GF-D8 (cell line): ENCODE results near the gene VGLL4.
"Not testable (repeated sequence)": the region's sequence is repeated elsewhere in the genome, so short reads cannot be mapped to it uniquely, and the experiment has no call there.

Source experiments
- DNase-seq: peaks from one replicate; lab custom pipeline; 2025; lab: John Stamatoyannopoulos, UW

VGLL4 gene

GRCh38 chr3:11606090-11606784 is 37.5 kb downstream of the VGLL4 start:
- DNase-seq, result no peak

GRCh38 chr3:11605398-11605797 is 38.3 kb downstream of the VGLL4 start:
- DNase-seq, result no peak

GRCh38 chr3:11604139-11604892 is 39.4 kb downstream of the VGLL4 start:
- no peak for DNase-seq

- DNase-seq, result no peak
Observed at GRCh38 chr3:11603628-11604027, 40.1 kb downstream of the VGLL4 start.

- no peak for DNase-seq
Observed at GRCh38 chr3:11602886-11603527, 40.7 kb downstream of the VGLL4 start.

- no peak for DNase-seq
Observed at GRCh38 chr3:11602239-11602840, 41.4 kb downstream of the VGLL4 start.

GRCh38 chr3:11601446-11602238 is 42.1 kb downstream of the VGLL4 start:
- no peak for DNase-seq

- no peak for DNase-seq
Observed at GRCh38 chr3:11600501-11601282, 43.0 kb downstream of the VGLL4 start.

GRCh38 chr3:11596387-11596786 is 47.3 kb downstream of the VGLL4 start:
- no peak for DNase-seq

GRCh38 chr3:11595024-11595423 is 48.7 kb downstream of the VGLL4 start:
- DNase-seq, result not testable (repeated sequence)

- no peak for DNase-seq
Observed at GRCh38 chr3:11593318-11594034, 50.2 kb downstream of the VGLL4 start.

GRCh38 chr3:11592445-11593298 is 51.0 kb downstream of the VGLL4 start:
- DNase-seq, result no peak

- no peak for DNase-seq
Observed at GRCh38 chr3:11591391-11592282, 52.1 kb downstream of the VGLL4 start.

- no peak for DNase-seq
Observed at GRCh38 chr3:11591002-11591355, 52.7 kb downstream of the VGLL4 start.

GRCh38 chr3:11589706-11590105 is 54.0 kb downstream of the VGLL4 start:
- no peak for DNase-seq

- no peak for DNase-seq
Observed at GRCh38 chr3:11588755-11589154, 55.0 kb downstream of the VGLL4 start.

GRCh38 chr3:11588338-11588737 is 55.4 kb downstream of the VGLL4 start:
- no peak for DNase-seq

GRCh38 chr3:11587766-11588165 is 55.9 kb downstream of the VGLL4 start:
- no peak for DNase-seq
